Measurements from ENCODE around the gene METTL16. TPM values are rescaled to one million over a fixed set of nuclear protein-coding genes. Genes with fewer than 3 reads are reported as not detected.

Gene METTL16
- total RNA-seq, 2 experiments from 2014 or later = 25.7 to 27.0 TPM

DNA sequence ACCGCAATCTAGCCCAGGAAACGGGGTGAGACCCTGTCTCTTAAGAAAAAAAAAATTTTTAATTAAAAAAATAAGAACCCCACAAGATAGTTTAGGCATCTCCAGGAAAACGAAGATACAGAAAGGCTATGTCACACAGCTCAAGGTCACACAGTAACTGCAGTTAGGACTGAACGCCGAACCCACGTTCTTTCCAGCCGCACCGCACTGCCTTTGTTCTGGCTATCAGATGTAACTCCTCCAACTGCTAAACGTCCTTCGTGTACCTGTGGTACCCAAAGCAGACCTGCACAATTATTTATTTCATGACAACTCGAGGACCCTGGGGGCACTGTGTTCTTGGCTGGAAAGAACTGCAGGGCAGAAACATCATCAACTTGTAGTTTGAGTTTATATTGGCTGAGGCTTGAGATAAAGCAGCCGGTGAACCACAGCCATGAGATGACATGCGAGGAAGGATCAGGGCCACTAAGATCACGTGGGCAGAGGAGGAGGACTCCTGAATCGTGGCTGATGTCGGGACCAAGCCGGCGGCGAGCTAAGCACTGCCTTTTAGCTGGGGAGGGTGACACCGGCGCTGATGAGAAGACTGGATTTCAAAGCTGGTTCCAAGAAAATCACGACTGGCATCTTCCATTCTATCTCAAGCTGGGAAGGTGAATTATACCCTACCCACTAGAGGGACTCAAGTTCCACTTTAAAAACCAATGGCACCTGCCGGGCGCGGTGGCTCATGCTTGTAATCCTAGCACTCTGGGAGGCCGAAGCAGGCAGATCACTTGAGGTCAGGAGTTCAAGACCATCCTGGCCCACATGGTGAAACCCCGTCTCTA, 90.2 kb downstream of the METTL16 start:
- ChIA-PET POLR2A (no interaction called here), CTCF (interaction anchor here (2.1 kb wide), 1 partner anchor 39 kb away, joined by 12 read pairs; no protein-coding TSS in a partner anchor)
- Mint-ChIP-seq H3K27ac (no peak overlapping the region), H3K27me3 (ENCODE audit: low read depth) (no peaks in the 10 kb centered on the region), H3K4me1 (ENCODE audit: low read depth) (peaks cover 2% of the 10 kb centered on the region), H3K36me3 (ENCODE audit: low read depth) (peaks cover 9% of the 10 kb centered on the region), H3K9me3 (ENCODE audit: insufficient read depth) (no peaks in the 10 kb centered on the region), H3K4me3 (no peak overlapping the region)
- DNase-seq = no peak
- no peak for ATAC-seq

DNA sequence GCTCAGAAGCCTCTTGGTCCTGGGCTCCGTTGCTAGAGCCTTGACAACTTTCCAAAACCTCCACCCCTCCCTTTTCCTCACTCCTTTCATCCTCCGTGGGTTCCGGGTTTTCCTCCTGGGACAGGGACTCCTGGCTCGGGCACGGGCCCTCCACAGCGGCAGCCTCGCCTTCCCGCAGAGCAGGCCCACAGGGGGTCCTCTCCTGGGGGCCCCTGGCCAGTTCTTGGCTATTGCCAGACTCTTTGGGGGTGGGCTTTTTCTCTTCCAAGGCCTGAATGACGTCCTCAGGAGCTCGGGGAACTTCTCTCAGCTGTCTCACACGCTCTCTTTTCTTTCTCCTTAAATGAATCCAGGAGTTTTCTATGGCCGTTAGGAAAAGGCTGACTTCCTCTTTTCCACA, 91.5 kb downstream of the METTL16 start:
- DNase-seq (no peak), ATAC-seq (no peak)
- peaks cover 4% of the 10 kb centered on the region for H3K4me1 Mint-ChIP-seq (ENCODE audit: low read depth)
- H3K36me3 Mint-ChIP-seq (ENCODE audit: low read depth) = peaks cover 9% of the 10 kb centered on the region
- H3K27me3 Mint-ChIP-seq (ENCODE audit: low read depth) = no peaks in the 10 kb centered on the region
- no peak overlapping the region for H3K4me3 Mint-ChIP-seq
- H3K9me3 Mint-ChIP-seq (ENCODE audit: insufficient read depth) = no peaks in the 10 kb centered on the region
- H3K27ac Mint-ChIP-seq = no peak overlapping the region
- POLR2A ChIA-PET = no interaction called here
- CTCF ChIA-PET = interaction anchor here (0.7 to 11.0 kb wide), 2 partner anchors 32 to 39 kb away, joined by 3 to 479 read pairs; no protein-coding TSS in a partner anchor

DNA sequence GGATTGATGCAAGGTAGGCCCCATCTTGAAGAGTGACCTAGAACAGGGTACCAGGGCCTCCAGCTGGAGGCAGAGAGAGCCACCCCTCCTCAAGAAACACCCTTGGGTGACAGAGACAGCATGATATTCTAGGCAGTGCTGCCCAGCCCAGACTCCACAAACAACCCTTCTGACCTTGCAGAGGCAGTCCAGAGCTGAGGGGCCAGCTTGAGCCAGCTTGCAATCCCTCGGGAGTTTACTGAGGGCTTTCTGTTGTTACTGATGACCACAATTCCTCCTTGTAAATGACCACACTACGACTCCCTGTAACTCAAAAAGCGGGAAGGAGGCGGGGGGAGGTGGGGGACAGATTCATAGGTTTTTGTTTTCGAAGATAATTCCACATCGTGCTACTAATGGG, 92.2 kb downstream of the METTL16 start:
- DNase-seq (no peak), ATAC-seq (no peak)
- H3K9me3 Mint-ChIP-seq (ENCODE audit: insufficient read depth) = no peaks in the 10 kb centered on the region
- no peak overlapping the region for H3K27ac Mint-ChIP-seq
- CTCF ChIA-PET = interaction anchor here (4.5 to 11.0 kb wide), 3 partner anchors 16 to 38 kb away, joined by 53 to 479 read pairs (median 63); partner anchors contain the start of gene MNT
- no peak overlapping the region for H3K4me3 Mint-ChIP-seq
- no peaks in the 10 kb centered on the region for H3K27me3 Mint-ChIP-seq (ENCODE audit: low read depth)
- POLR2A ChIA-PET = no interaction called here
- H3K36me3 Mint-ChIP-seq (ENCODE audit: low read depth) = peaks cover 9% of the 10 kb centered on the region
- H3K4me1 Mint-ChIP-seq (ENCODE audit: low read depth) = peaks cover 4% of the 10 kb centered on the region

DNA sequence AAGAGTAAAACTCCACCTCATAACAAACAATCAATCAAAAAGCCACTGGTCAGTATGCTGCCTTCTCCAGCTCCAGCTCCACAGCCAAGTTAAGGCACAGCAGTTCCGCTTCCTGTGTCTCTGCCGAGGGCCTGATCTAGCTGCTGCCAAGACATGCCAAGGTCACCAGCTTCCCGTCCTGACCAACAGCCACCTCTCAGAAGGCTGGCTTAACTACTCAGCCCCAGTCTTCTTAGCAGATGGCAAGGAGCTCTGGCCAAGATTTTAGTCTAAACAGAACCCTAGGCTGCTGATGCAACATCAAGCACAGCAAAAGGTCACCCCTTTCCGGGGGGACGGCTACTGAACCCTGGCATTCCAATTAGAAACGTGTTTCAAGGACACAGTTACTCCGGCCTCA, 93.1 kb downstream of the METTL16 start:
- POLR2A ChIA-PET = no interaction called here
- H3K27me3 Mint-ChIP-seq (ENCODE audit: low read depth) = no peaks in the 10 kb centered on the region
- H3K4me1 Mint-ChIP-seq (ENCODE audit: low read depth) = peaks cover 4% of the 10 kb centered on the region
- no peak overlapping the region for H3K27ac Mint-ChIP-seq
- DNase-seq (no peak), ATAC-seq (no peak)
- H3K4me3 Mint-ChIP-seq = no peak overlapping the region
- CTCF ChIA-PET = interaction anchor here (4.5 to 11.0 kb wide), 3 partner anchors 17 to 37 kb away, joined by 53 to 479 read pairs (median 63); partner anchors contain the start of gene MNT
- H3K36me3 Mint-ChIP-seq (ENCODE audit: low read depth) = peaks cover 9% of the 10 kb centered on the region
- no peaks in the 10 kb centered on the region for H3K9me3 Mint-ChIP-seq (ENCODE audit: insufficient read depth)

DNA sequence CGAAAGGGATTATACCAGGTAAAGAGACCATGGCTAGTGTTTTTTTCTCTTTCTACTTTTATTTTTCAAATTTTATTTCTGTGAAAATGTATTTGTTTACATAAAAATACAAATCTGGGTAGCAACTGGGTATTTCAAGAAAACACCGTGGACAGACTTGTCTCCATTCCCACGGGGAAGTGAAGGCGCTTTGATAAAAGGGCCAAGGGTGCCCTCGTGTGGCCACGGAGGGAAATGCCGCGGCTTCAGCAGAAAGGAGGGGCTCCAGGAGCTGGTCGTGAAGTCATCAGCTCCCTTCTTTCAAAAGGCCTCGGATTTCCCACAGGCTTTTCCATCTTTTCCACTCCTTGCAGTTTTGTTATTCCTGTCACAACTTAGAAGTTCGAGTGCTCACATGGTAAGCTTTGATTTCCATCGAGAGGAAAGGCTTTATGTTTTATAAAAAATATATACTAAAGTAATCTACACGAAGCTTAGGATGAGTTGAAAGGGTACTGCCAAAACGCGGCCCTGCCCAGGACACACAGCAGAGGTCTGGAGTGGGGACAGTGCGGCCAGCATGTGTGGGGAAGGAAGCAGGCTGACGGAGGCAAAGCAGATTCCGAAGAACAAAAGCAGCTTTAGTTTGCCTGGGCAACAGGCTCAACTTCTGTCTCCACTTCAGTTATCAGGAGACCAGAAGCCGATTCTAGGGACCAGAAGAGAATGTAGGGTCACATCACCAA, 95.5 kb downstream of the METTL16 start:
- H3K27me3 Mint-ChIP-seq (ENCODE audit: low read depth) = no peaks in the 10 kb centered on the region
- ChIA-PET CTCF (interaction anchor here (0.6 to 11.0 kb wide), 53 partner anchors 9 to 1104 kb away, joined by 3 to 479 read pairs (median 4); partner anchors contain the start of genes HIC1, MNT and TSR1), POLR2A (interaction anchor here (0.6 to 2.5 kb wide), 5 partner anchors 24 to 378 kb away, joined by 3 to 30 read pairs (median 4); partner anchors contain the start of gene TSR1)
- peaks cover 4% of the 10 kb centered on the region for H3K4me1 Mint-ChIP-seq (ENCODE audit: low read depth)
- peaks cover 9% of the 10 kb centered on the region for H3K36me3 Mint-ChIP-seq (ENCODE audit: low read depth)
- DNase-seq (peak; percentile 88), ATAC-seq (peak; percentile 81)
- no peaks in the 10 kb centered on the region for H3K9me3 Mint-ChIP-seq (ENCODE audit: insufficient read depth)
- no peak overlapping the region for H3K4me3 Mint-ChIP-seq
- no peak overlapping the region for H3K27ac Mint-ChIP-seq

DNA sequence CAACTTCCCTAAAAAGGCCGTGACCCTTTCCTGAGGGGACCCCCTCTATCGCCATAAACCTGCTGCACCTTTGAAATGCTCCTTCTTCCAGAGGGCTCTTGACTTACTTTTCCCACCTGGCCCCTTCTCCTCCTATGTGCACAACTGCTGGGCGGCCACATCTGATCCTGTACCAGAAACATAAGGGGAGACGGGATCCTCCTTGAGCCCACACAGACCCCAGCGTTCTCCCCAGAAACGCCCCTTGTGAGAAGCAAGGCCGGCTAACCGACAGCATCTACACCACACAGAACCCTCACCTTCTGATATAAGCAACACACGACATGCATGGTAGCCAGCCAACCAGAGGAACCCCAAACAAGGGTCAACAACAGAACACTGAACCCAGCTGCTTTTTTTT, 96.6 kb downstream of the METTL16 start:
- ChIA-PET CTCF (interaction anchor here (1.4 to 11.0 kb wide), 16 partner anchors 8 to 394 kb away, joined by 3 to 479 read pairs (median 12); partner anchors contain the start of genes HIC1 and MNT), POLR2A (interaction anchor here (2.0 to 2.5 kb wide), 2 partner anchors 23 to 33 kb away, joined by 8 to 30 read pairs; no protein-coding TSS in a partner anchor)
- Mint-ChIP-seq H3K27ac (no peak overlapping the region), H3K4me1 (ENCODE audit: low read depth) (peaks cover 4% of the 10 kb centered on the region), H3K4me3 (no peak overlapping the region), H3K9me3 (ENCODE audit: insufficient read depth) (no peaks in the 10 kb centered on the region), H3K36me3 (ENCODE audit: low read depth) (peaks cover 7% of the 10 kb centered on the region), H3K27me3 (ENCODE audit: low read depth) (no peaks in the 10 kb centered on the region)
- DNase-seq (no peak), ATAC-seq (no peak)

DNA sequence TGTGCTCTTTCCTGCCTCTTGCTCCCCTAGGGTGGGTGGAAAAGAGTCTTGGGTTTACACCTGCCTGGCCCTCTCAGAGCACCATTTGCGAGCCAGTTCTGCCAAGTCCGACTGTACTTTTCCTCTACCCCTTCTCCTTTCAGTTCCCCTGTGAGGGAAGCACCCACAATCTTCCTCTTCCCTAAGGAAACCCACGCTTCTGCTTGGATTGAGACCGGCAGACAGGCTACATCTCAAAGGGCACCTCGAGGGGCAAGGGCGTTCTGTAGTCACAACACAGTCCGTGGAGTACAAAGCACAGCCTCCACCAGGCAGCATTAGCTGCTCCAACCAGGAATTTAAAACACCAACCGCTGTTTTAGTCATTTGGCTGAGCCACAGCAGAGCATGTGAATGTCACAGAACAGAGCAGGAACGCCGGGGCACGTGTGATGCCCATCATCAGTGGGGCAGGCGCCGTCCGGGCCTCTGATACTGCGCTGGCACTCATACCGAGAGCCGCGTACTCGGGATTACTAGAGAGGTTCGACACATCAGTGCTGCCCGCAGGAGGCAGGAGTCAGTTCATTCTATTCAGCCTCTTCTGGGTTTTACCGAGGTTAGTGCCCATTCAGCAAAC, 97.1 kb downstream of the METTL16 start:
- H3K27me3 Mint-ChIP-seq (ENCODE audit: low read depth) = no peaks in the 10 kb centered on the region
- peaks cover 7% of the 10 kb centered on the region for H3K36me3 Mint-ChIP-seq (ENCODE audit: low read depth)
- DNase-seq = no peak
- peaks cover 4% of the 10 kb centered on the region for H3K4me1 Mint-ChIP-seq (ENCODE audit: low read depth)
- ChIA-PET CTCF (interaction anchor here (4.6 to 11.0 kb wide), 2 partner anchors 14 to 33 kb away, joined by 63 to 479 read pairs; partner anchors contain the start of gene MNT), POLR2A (interaction anchor here (0.7 kb wide), 1 partner anchor 1748 kb away, joined by 3 read pairs; no protein-coding TSS in a partner anchor)
- H3K4me3 Mint-ChIP-seq = no peak overlapping the region
- H3K9me3 Mint-ChIP-seq (ENCODE audit: insufficient read depth) = no peaks in the 10 kb centered on the region
- no peak for ATAC-seq
- no peak overlapping the region for H3K27ac Mint-ChIP-seq

DNA sequence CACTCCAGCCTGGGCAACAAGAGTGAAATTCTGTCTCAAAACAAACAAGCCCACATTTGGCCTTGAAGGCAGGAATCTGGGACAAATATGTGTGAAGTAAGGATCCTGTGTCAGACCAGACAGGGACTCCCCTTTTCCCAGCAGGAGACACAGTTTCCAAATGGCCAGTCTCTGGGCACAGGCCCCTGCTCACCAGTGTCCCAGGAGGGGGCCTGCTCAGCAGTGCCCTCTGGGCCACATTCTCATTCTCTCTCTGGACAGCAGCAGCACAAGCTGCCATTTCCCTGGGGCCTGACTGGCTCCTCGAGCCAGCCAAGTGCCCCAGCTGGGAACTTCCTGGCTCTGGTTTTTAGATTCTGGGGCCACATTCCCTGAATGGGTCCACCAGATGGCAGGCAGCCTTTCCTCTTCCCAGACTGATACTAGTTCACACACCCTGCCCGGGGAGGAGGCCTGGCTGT, 99.1 kb downstream of the METTL16 start:
- Mint-ChIP-seq H3K4me1 (ENCODE audit: low read depth) (peaks cover 4% of the 10 kb centered on the region), H3K4me3 (no peak overlapping the region), H3K9me3 (ENCODE audit: insufficient read depth) (no peaks in the 10 kb centered on the region), H3K27me3 (ENCODE audit: low read depth) (no peaks in the 10 kb centered on the region), H3K36me3 (ENCODE audit: low read depth) (no peaks in the 10 kb centered on the region), H3K27ac (no peak overlapping the region)
- no peak for DNase-seq
- CTCF ChIA-PET = interaction anchor here (0.9 to 11.0 kb wide), 2 partner anchors 20 to 31 kb away, joined by 3 to 479 read pairs; no protein-coding TSS in a partner anchor
- no peak for ATAC-seq
- POLR2A ChIA-PET = interaction anchor here (1.7 kb wide), 1 partner anchor 29 kb away, joined by 4 read pairs; no protein-coding TSS in a partner anchor

DNA sequence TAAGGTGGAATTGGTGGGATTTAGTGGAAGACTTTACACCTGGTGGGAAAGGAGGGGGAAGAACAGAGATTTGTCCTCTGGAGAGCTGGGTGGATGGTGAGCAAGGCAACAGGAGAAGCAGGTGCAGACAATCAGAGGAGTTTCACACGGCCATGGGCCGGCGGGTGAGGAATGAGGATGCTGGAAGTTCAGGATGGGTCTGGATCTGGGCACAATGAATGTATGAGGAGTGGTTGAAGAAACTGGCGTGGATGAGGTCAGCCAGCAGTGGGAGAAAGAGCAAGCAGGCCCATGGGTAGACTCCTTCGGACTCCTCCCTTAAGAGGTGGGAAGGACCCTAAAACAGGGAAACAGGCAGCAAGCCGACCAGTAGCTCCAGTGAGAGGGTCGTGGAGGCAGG, 100.7 kb downstream of the METTL16 start:
- Mint-ChIP-seq H3K36me3 (ENCODE audit: low read depth) (no peaks in the 10 kb centered on the region), H3K4me3 (no peak overlapping the region), H3K27me3 (ENCODE audit: low read depth) (no peaks in the 10 kb centered on the region), H3K4me1 (ENCODE audit: low read depth) (peaks cover 1% of the 10 kb centered on the region), H3K9me3 (ENCODE audit: insufficient read depth) (no peaks in the 10 kb centered on the region), H3K27ac (peak overlapping the region; percentile 12)
- ATAC-seq (no peak), DNase-seq (no peak)
- POLR2A ChIA-PET = interaction anchor here (1.1 to 1.6 kb wide), 3 partner anchors 9 to 29 kb away, joined by 3 to 4 read pairs (median 3); no protein-coding TSS in a partner anchor
- CTCF ChIA-PET = interaction anchor here (0.7 to 11.0 kb wide), 2 partner anchors 9 to 29 kb away, joined by 3 to 479 read pairs; no protein-coding TSS in a partner anchor

DNA sequence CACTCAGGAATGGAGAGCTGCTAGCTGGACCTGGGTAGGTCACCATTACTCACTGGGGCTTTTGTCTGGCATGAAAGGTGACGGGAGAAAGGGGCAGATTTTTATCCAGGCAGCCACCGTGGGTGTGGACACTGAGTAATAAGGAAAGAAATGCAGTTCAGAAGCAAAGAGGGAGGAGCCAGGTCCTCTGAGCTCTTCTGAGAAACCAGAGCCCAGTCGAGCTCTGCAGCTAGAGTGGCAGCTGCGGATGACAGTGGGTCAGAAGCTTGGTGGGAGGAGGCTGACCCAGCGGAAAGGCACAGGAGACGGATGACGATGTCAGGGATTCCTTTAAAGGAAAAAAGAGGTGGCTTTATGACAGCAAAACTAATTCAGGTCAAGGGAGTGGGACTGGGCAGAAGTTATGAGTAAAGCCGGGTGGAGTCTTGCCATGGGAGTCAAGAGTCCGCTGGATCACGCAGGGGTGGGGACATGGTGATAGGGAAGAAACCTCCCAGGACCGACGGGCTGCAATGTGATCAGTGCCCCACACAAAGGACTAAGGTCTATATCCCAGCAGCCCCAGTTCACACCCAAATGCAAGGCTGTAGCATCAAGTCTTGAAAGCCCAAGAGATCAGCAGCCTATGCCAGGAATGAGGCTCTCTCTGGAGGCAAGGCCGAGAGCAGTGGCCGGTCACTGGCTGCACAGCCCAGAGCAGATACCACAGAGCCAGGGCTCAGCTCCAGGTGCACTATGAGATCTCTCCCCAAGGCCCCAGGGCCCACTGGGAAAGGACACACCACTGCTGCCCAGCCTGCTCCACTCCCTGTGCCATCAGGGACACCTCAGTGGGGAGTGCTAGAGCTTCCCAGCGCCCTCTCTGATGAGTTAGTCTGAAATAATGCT, 104.5 kb downstream of the METTL16 start:
- Mint-ChIP-seq H3K4me1 (ENCODE audit: low read depth) (peaks cover 22% of the 10 kb centered on the region), H3K27ac (peak overlapping the region; percentile 28), H3K4me3 (no peak overlapping the region), H3K36me3 (ENCODE audit: low read depth) (no peaks in the 10 kb centered on the region), H3K9me3 (ENCODE audit: insufficient read depth) (no peaks in the 10 kb centered on the region), H3K27me3 (ENCODE audit: low read depth) (no peaks in the 10 kb centered on the region)
- POLR2A ChIA-PET = interaction anchor here (1.1 kb wide), 1 partner anchor 13 kb away, joined by 3 read pairs; no protein-coding TSS in a partner anchor
- DNase-seq (no peak), ATAC-seq (no peak)
- CTCF ChIA-PET = interaction anchor here (2.3 to 10.7 kb wide), 2 partner anchors 9 to 25 kb away, joined by 24 to 112 read pairs; no protein-coding TSS in a partner anchor
